ENCODE results near the gene CLEC3B. TPM values are rescaled to one million over a fixed set of nuclear protein-coding genes. Genes with fewer than 3 reads are reported as not detected.

The CLEC3B gene
- total RNA-seq, 1 experiment from 2014 or later: not detected

DNA sequence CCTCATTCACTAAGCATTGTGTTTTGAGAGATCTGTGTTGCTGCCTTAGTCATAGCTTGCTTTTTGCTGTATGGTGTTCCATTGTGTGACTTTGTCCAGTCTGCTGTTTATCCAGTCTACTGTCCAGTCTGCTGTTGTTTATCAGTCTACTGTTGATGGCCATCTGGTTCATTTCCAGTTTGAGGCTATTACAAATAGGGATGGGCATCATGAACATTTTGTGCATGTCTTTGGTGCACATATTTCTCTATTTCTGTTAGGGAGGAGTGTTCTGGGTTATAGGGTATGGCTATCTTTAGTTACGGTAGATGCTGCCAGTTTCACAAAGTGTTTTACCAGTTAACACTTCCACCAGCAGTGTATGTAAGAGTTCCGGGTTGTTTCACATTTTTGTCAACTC is 22.2 kb upstream of the CLEC3B start:
- Histone ChIP-seq H3K4me2 (no peak overlapping the region), H4K20me1 (ENCODE audit: insufficient read depth) (no peaks in the 10 kb centered on the region), H3K79me2 (ENCODE audit: low read depth) (no peaks in the 10 kb centered on the region), H3K9me2 (ENCODE audit: insufficient read depth) (no peaks in the 10 kb centered on the region), H3K36me3 (ENCODE audit: low read depth) (peaks cover 17% of the 10 kb centered on the region; the same call in 1 of the 2 replicates), H3K27ac (no peak overlapping the region), H3K4me1 (replicated peaks; ENCODE audit: insufficient read depth) (no peaks in the 10 kb centered on the region), H3F3A (ENCODE audit: insufficient read depth, low read depth) (no peaks in the 10 kb centered on the region), H3K9me3 (ENCODE audit: insufficient read depth, low read depth) (no peaks in the 10 kb centered on the region), H3K27me3 (ENCODE audit: insufficient read depth, low read depth) (no peaks in the 10 kb centered on the region), H3K4me3 (no peak overlapping the region), H2AFZ (no peak overlapping the region)
- intact Hi-C loops (cut with micrococcal nuclease; ENCODE audit: unreplicated experiment): no loop called here
- no peak for DNase-seq
- no TSS peak for BruUV-seq (replicated peaks)
- TF ChIP-seq EZH2 (IDR thresholded peaks at IDR 0.05; ENCODE audit: low read depth) (no peak), CTCF (conservative IDR thresholded peaks at IDR 0.05) (no peak)
- CTCF ChIA-PET: no interaction called here
- POLR2A ChIA-PET (ENCODE audit: unreplicated experiment): no interaction called here

DNA sequence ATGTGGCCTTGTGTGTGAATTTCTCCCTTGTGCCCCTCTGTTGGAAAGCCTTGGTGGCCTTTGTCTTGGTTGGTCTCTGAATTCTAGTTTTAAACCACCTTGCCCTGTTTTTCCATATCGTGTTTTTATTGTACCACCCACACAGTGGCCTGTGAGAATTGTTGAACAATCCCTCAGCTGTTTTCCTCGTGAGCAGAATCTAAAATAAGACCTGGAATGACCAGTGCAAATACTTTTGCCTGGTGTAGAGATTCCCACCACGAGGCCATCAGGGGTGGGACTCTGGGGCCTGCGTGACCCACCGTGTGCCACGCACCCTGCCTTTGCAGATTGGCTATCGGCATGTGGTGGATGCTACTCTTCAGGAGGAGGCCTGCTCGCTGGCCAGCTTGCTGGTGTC is 19.0 kb upstream of the CLEC3B start:
- intact Hi-C loops (cut with micrococcal nuclease; ENCODE audit: unreplicated experiment): no loop called here
- no peak overlapping the region for H3K4me3 ChIP-seq
- no peaks in the 10 kb centered on the region for H3F3A ChIP-seq (ENCODE audit: insufficient read depth, low read depth)
- DNase-seq: no peak
- H3K4me1 ChIP-seq (replicated peaks; ENCODE audit: insufficient read depth): no peaks in the 10 kb centered on the region
- BruUV-seq (replicated peaks): no TSS peak
- H3K79me2 ChIP-seq (ENCODE audit: low read depth): no peaks in the 10 kb centered on the region
- H3K9me2 ChIP-seq (ENCODE audit: insufficient read depth): no peaks in the 10 kb centered on the region
- TF ChIP-seq CTCF (conservative IDR thresholded peaks at IDR 0.05): no peak
- no peak for TF ChIP-seq EZH2 (IDR thresholded peaks at IDR 0.05; ENCODE audit: low read depth)
- 0 out of 2 replicates have a peak, but pooled peaks cover 4% of the 10 kb centered on the region for H3K36me3 ChIP-seq (ENCODE audit: low read depth)
- no peak overlapping the region for H3K4me2 ChIP-seq
- no peaks in the 10 kb centered on the region for H3K9me3 ChIP-seq (ENCODE audit: insufficient read depth, low read depth)
- no peak overlapping the region for H3K27ac ChIP-seq
- no peak overlapping the region for H2AFZ ChIP-seq
- ChIA-PET POLR2A (ENCODE audit: unreplicated experiment) (no interaction called here), CTCF (no interaction called here)
- no peaks in the 10 kb centered on the region for H4K20me1 ChIP-seq (ENCODE audit: insufficient read depth)
- H3K27me3 ChIP-seq (ENCODE audit: insufficient read depth, low read depth): no peaks in the 10 kb centered on the region

- H3K36me3 ChIP-seq (ENCODE audit: low read depth): 0 out of 2 replicates have a peak, but pooled peaks cover 4% of the 10 kb centered on the region
- H3K4me1 ChIP-seq (replicated peaks; ENCODE audit: insufficient read depth): no peaks in the 10 kb centered on the region
These were observed 18.0 kb upstream of the CLEC3B start for GRCh38 chr3:45008117-45008516.

More at GRCh38 chr3:45008117-45008516, 18.0 kb upstream of the CLEC3B start:
- ChIA-PET POLR2A (ENCODE audit: unreplicated experiment) (no interaction called here), CTCF (no interaction called here)
- H2AFZ ChIP-seq: no peak overlapping the region
- H3K9me3 ChIP-seq (ENCODE audit: insufficient read depth, low read depth): no peaks in the 10 kb centered on the region
- no peak overlapping the region for H3K27ac ChIP-seq
- intact Hi-C loops (cut with micrococcal nuclease; ENCODE audit: unreplicated experiment): no loop called here
- no peak for DNase-seq
- H3K79me2 ChIP-seq (ENCODE audit: low read depth): no peaks in the 10 kb centered on the region
- H3K27me3 ChIP-seq (ENCODE audit: insufficient read depth, low read depth): no peaks in the 10 kb centered on the region
- H3F3A ChIP-seq (ENCODE audit: insufficient read depth, low read depth): no peaks in the 10 kb centered on the region
- no peak for TF ChIP-seq CTCF (conservative IDR thresholded peaks at IDR 0.05)
- TF ChIP-seq EZH2 (IDR thresholded peaks at IDR 0.05; ENCODE audit: low read depth): no peak
- no peak overlapping the region for H3K4me2 ChIP-seq
- no peaks in the 10 kb centered on the region for H4K20me1 ChIP-seq (ENCODE audit: insufficient read depth)
- no TSS peak for BruUV-seq (replicated peaks)
- H3K9me2 ChIP-seq (ENCODE audit: insufficient read depth): no peaks in the 10 kb centered on the region
- no peak overlapping the region for H3K4me3 ChIP-seq

Measured in PC-9 (cell line).